ENCODE measurements around the gene RUSC1. TPM values are rescaled to one million over a fixed set of nuclear protein-coding genes. Genes with fewer than 3 reads are reported as not detected.
"Not testable (repeated sequence)": the region's sequence is repeated elsewhere in the genome, so short reads cannot be mapped to it uniquely, and the experiment has no call there.

Gene RUSC1, protein sequence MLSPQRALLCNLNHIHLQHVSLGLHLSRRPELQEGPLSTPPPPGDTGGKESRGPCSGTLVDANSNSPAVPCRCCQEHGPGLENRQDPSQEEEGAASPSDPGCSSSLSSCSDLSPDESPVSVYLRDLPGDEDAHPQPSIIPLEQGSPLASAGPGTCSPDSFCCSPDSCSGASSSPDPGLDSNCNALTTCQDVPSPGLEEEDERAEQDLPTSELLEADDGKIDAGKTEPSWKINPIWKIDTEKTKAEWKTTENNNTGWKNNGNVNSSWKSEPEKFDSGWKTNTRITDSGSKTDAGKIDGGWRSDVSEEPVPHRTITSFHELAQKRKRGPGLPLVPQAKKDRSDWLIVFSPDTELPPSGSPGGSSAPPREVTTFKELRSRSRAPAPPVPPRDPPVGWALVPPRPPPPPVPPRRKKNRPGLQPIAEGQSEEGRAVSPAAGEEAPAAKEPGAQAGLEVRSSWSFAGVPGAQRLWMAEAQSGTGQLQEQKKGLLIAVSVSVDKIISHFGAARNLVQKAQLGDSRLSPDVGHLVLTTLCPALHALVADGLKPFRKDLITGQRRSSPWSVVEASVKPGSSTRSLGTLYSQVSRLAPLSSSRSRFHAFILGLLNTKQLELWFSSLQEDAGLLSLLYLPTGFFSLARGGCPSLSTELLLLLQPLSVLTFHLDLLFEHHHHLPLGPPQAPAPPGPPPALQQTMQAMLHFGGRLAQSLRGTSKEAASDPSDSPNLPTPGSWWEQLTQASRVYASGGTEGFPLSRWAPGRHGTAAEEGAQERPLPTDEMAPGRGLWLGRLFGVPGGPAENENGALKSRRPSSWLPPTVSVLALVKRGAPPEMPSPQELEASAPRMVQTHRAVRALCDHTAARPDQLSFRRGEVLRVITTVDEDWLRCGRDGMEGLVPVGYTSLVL
- total RNA-seq: 46.6 TPM

DNA sequence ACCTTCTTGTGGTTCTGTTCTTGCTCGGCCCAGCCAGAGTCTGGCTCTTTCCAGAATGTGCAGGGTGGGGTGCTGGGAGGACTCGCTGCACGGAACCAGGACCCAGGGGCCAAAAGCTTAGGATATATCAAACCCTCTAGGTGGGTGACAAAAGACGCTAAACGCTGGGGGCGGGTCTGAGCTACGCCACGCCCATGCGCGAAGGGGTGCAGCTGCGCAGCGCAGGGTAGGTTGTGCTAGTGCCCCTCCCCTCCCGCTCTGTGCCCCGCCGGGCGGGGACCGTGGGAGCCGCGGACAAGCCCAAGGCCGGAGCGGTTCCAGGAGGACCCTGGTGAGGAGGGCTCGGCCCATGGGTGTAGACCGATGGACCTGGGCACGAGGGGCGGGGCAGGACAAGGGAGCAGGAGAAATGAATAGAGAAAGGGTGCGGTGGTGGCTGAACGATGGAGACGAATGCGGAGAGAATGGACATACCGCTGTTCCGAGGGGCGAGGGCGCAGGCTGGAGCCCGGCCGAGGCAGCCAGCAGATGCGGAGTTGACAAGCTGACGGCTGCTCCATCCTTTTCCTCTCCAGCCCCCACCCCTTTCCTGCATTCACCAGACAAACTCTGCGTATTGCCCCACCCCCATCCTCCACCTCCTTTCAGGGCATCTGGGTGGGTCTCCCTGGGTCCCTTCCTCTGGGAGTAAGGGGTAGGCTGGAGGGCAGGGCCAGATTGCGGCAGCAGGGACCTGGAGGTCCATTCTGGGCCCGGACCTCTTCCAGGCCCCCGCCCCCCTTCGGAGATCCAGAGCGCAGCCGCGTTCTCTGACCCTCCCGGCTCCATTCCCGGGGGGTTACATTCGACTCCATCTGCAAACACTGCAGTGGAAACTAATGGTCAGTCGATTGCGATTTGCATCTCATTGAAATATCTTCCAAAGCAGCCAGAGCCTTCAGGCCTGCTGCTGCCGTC lies at the start of gene RUSC1:
Gene RUSC1, plus strand, starts transcription at position 234 of the 957 bp plus-strand sequence. CDS start 880 bp downstream, outside the sequence.
- peak; percentile 83 for DNase-seq

DNA sequence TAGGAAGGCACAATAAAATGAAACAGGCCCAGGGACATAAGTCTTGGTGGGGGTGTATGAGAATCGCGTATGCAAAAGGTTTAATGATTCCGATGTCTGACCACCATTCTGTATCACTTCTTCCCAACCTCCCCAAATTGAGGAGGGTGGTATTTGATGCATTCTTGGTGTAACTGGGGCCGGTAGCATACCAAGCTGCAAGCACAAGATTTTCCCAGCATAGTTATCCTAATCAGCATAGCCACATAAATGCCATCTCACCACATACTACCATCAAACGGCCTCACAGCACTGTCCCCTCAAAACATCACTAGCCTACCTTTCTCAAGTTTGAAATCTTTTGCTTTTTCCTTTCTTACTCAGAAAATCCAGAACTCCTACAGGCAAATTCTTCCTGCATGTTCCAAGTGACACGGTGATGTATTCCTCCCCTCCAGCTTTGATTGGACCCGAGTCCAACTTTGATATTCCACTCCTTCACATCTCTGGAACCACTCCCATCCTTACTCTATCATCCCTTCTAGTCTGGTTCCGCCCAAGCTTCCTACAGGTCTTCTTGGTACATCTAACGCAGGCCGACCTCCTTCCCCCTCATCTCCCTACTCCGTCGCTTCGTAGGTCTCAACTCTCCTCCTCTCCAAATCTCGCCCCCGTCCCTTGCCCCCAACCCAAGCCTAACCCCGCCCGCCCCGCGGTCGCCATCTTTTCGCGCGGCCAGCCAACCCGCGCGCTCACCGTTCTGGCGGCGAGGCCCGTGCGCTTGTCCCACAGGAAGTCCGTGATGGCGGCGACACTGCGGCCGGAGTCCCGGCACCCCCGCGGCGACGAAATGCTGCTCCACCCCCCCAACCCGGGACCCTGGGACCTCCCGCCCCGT lies 48.0 kb upstream of the RUSC1 start:
- no peak for DNase-seq

DNA sequence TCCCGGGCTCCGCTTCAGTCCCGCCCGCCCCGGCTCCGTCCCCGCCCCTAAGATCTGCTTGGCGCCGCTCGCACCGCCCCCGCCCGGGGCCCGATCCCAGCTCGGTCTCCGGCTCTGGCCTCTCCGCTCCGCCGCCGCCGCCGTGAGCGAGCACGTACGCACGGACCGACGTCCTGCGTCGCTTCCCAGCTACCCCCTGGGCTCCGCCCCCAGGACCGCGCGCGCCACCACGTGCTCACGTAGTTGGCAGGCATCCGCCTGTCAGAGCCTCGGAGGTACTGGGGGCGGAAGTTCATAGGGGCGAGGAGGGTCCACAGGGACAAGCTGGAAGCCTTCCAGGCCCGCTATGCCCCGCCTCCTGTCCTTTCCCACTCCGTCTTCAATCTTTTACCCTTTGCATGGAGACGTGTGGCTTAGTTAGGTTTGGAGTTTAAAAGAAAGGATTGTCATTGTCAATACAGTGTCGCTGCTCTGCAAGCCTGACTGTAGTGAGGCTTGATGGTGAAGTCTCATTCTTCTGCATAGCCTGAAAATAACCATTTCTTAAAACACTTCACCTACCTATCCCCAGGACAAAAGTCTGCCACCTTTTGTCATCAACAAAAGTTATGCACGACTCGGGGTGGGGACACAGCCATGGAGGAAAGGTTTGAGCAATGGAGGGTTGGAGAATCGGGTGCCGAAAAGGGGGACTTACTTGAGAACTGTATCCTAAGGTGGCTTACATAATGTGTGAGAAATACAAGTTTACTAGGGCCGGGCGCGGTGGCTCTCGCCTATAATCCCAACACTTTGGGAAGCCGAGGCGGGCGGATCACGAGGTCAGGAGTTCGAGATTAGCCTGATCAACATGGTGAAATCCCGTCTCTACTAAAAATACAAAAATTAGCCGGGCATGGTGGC lies 47.1 kb upstream of the RUSC1 start, which contains the start of gene CLK2:
Gene CLK2, minus strand, starts transcription at position 162 of the 903 bp plus-strand sequence. CDS start 2,527 bp downstream, outside the sequence.
- peak; percentile 91 for DNase-seq

DNA sequence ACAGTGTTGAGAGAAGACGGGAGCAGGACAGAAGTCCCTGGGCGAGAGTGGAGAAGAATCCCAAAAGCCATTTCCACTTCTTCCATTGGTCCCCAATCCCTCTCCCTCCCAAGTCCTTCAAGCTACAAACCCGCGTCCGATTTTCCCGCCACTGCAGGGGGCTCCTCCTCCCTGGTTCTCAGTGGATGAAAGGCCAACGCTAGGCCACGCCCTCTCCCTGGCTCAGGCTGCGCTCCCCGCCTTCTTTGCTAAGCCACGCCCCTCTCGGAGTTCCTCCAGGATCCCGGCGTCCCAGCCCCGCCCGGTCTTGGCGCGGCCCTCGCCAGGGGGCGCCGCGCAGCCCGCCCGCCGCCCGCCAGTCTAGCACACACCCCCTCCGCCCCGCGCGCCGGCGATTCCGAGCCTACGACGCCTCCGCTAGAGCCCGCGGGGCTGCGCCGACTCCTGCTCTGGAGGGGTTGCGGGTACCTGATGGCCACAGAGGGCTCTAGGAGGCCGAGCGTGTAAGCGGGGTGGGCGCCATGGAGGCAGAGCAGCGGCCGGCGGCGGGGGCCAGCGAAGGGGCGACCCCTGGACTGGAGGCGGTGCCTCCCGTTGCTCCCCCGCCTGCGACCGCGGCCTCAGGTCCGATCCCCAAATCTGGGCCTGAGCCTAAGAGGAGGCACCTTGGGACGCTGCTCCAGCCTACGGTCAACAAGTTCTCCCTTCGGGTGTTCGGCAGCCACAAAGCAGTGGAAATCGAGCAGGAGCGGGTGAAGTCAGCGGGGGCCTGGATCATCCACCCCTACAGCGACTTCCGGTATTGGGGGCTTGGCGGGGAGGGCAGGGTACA lies 43.4 kb upstream of the RUSC1 start, which contains the start of gene HCN3:
Gene HCN3, plus strand, starts transcription at position 394 of the 832 bp plus-strand sequence. Its CDS starts 128 bp downstream, at position 522.
- peak; percentile 96 for DNase-seq

DNA sequence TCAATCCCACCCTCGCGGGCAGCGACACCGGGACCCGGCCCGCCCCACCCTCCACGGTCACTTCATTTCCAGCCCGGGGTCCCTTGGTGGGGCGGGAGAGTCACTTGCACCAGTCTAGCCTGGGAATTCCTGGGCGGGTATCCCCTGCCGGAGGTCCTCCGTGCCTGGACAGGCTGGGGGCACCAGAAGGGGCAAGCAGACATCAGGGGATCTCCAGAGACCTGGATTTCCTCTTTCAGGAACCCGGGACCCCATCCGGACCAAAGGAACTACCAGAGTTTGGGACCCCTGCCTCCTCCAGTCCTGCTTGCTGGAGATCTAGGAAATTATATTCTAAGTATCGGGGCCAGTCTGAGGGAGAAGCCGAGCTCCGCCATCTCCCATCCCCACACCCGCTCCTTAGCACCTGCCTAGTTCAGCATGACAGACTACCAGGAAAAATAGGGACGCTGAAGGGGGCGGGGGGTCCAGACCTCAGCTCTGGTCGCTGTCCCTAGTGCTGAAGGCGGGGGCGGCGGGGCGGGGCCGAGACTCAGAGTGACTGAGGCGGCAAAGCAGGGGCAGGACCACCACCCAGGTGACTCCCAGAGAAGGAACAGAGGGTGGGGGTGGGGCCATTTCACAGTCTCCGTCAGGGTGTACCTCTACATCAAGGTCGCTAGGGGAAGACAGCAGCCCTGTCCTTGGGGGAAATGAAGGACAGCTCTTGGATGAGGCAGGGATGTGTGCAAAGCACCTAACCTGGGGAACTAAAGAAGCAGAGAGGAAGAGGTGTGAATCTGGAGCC lies 42.6 kb upstream of the RUSC1 start:
- DNase-seq: no peak

DNA sequence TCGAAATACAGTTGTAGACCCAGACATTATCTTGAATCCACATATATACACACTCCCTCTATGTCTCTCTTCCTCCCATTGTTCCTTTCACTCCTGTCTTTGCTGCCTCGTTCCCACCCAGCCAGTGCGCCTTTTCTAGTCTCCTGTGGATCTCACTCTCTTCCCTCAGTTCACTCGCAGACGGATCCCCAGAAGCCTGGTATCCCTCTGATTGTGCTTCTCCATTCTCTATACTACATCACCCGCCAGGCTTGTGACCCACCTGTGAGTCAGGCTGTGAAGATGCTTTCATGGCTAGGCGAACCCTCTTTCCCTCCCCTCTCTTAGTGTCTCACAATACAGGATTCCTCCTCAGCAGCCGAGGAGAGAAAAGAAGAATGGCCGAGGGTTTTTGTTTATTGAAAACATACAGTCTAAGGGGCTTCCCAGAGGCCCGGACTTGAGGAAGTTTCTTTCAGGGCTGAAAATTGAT lies 42.0 kb upstream of the RUSC1 start:
- no peak for DNase-seq

DNA sequence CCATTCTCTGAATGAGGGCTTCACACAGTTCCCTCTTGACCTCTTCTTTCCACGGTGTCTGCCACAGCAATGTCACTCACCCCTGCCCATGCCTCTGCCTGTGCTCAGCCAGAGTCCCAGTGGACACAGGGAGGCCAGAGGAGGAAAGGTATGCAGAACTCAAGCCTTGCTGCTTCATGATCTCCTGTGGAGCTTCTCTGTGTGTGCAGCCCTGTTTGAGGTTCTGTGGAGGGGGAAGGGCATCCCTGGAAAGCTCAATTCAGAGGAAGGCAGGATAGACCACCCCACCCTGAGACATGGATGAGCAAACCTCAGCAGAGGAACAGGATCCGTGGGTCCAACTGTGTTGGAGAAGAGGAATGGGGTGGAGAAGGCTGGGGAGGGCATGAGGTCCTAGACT lies 41.4 kb upstream of the RUSC1 start:
- DNase-seq: no peak

DNA sequence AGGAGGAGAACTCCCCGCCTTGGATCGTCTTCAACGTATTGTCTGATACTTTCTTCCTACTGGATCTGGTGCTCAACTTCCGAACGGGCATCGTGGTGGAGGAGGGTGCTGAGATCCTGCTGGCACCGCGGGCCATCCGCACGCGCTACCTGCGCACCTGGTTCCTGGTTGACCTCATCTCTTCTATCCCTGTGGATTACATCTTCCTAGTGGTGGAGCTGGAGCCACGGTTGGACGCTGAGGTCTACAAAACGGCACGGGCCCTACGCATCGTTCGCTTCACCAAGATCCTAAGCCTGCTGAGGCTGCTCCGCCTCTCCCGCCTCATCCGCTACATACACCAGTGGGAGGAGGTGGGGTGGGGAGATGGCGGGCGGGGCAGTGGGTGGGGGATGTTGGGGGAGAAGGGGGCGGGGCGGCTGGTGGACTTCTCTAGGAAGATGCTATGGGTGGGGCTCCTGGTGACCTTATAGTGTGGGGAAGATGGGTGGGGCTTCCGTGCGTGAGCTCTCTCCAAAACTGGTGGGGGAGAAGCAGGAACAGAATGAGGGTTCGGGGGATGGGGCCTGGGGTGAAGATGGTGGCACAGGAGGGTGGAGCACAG lies 38.1 kb upstream of the RUSC1 start:
- no peak for DNase-seq

DNA sequence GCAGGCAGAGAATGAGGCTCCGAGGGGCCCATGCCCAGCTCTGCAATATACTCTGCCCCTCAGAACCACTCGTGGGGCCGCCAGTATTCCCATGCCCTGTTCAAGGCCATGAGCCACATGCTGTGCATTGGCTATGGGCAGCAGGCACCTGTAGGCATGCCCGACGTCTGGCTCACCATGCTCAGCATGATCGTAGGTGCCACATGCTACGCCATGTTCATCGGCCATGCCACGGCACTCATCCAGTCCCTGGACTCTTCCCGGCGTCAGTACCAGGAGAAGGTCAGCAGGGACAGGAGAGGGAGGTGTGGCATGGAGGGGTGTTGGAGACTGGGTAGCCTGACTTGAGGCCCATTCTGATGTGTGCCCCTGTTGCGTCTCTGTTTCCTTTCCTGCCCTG lies 36.2 kb upstream of the RUSC1 start:
- DNase-seq: no peak

DNA sequence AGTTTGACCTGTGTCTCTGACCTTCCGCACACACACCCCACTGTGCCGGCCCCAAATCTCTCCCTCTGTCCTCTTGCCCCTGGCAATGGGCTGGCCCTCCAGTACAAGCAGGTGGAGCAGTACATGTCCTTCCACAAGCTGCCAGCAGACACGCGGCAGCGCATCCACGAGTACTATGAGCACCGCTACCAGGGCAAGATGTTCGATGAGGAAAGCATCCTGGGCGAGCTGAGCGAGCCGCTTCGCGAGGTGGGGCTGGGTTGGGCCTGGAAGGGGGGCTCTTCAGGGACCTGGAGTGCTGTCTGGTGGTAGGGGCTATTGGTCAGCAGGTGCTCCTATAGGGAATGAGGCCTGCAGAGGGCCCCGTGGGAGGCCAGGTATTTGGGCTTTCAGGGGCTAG lies 35.6 kb upstream of the RUSC1 start:
- DNase-seq: no peak

DNA sequence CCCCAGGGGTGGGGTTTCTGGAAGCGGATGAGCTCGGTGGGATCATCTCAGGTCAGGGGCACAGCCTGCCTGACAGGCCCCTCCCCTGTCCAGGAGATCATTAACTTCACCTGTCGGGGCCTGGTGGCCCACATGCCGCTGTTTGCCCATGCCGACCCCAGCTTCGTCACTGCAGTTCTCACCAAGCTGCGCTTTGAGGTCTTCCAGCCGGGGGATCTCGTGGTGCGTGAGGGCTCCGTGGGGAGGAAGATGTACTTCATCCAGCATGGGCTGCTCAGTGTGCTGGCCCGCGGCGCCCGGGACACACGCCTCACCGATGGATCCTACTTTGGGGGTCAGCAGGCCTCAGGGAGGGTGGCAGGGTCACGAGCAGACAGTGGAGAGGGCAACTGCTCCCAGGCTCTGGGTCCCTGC lies 35.1 kb upstream of the RUSC1 start:
- no peak for DNase-seq

DNA sequence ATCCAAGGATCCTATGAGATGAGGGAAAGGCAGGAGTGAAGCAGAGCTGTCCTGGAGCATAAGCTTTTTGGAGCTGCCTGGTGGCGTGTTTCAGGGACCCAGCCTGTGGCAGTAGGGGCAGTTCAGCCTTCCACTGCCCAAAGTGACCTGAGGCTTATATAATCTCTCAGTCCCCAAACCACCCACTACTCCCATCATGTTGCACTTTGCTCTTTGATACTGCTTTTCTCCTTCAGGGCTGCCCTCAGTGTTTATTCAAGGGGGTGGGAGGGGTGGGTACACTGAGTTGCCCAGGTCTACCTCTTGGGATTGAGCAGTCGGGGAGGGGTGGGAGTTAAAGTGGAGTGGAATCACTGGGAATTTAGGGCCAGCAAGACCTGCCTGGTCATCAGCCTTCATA lies 34.1 kb upstream of the RUSC1 start:
- no peak for DNase-seq

DNA sequence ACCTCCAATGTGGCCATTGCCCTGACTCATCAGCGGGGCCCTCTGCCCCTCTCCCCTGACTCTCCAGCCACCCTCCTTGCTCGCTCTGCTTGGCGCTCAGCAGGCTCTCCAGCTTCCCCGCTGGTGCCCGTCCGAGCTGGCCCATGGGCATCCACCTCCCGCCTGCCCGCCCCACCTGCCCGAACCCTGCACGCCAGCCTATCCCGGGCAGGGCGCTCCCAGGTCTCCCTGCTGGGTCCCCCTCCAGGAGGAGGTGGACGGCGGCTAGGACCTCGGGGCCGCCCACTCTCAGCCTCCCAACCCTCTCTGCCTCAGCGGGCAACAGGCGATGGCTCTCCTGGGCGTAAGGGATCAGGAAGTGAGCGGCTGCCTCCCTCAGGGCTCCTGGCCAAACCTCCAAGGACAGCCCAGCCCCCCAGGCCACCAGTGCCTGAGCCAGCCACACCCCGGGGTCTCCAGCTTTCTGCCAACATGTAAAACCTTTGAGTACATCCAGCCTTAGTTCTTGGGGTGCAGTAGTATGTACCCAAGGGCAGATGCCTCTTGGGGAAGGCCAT lies 32.6 kb upstream of the RUSC1 start:
- no peak for DNase-seq

DNA sequence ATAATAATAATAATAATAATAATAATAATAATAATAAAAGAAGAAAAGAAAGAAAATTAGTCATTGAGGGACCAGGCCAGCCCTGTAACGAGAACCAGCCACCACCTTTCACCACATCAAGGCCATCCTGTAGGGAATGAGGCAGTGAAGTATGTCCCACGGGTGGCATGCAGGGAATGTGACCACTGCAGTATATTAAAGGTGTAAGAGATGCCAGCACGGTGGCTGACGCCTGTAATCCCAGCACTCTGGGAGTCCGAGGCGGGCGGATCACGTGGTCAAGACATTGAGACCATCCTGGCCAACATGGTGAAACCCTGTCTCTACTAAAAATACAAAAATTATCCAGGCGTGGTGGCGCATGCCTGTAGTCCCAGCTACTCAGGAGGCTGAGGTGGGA lies 29.7 kb upstream of the RUSC1 start:
- DNase-seq: not testable (repeated sequence)

DNA sequence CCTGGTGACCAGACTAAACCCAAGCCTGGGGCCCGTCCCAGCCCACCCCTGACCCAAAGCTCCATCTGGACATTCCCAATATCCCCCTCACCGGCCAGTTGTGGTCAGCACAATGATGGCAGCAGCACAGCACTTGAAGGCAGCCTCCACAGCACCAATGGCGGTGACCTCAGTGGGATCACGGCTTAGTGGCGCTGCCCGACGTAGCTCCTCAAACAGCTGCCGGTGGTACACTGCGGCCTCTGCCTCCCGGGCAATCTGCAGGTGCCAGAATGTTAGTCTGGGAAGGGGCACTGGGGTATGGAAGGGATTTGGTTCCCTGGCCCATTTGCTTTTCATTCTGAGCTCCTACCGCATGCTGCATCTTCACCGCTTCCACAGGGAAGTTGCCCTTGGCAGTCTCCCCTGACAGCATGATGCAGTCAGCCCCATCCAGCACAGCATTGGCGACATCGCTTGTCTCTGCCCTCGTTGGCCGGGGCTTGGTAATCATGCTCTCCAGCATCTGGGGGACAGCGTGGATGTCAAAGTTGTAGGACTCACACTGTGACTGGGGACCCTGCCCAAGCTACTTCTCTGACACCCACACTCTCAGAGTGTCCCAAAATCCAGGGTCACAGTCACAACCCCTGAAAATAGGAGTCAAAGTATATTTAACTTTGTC lies 27.5 kb upstream of the RUSC1 start:
- no peak for DNase-seq

DNA sequence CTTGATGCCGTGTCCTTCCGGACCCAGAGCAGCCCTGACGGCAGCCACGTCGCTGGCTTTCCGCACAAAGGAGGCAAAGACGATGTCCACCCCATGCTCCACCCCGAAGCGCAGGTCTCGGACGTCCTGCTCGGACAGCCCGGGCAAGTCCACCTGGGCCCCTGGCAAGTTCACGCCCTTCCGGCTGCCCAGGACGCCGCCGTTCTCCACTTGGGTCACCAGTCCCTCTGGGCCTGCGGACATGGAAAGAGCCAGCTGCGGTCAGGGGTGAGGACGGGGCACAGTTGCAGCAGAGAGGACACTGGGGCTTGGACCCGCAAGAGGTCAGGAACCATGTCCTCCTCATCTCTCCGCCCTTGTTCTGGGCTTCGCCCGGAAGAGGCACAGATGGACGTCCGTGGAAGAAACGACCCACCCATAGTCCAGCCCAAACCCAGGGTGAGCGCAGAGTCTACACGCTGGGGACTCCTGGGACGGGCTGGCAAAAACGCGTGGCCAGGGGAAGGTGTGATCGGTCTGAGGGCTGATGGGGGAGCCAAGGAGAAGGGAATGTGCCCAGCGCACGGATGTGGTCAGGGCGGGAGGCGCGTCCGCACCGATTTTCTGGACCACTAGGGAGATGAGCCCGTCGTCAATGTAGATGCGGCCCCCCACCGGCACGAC lies 26.0 kb upstream of the RUSC1 start:
- no peak for DNase-seq
